Activated CD4-positive, alpha-beta T cell treated with anti-CD3 and anti-CD28 coated beads, Interleukin-2, amount 10 ng/mL, durations not matched to agents 24 days and 14 days (primary cell): ENCODE measurements around the gene CD274. TPM values are rescaled to one million over a fixed set of nuclear protein-coding genes. Genes with fewer than 3 reads are reported as not detected.

ENCODE experiments used
- total RNA-seq: library from RNA; stranded (reverse); gene quantifications from 2 replicates; pipeline ENCODE4 v1.2.3, GENCODE V29; 2022

Gene CD274
- total RNA-seq, 1 donor from 2014 or later, result 57.6 TPM

Other genes starting within 250 kb of the CD274 start
- gene INSL4, start 219.1 kb upstream of the CD274 start, total RNA-seq, result not detected in 2 replicates
- 0.30 and 1.5 TPM in 2 replicates for gene RLN2, start 145.8 kb upstream of the CD274 start, total RNA-seq
- gene RLN1, start 110.7 kb upstream of the CD274 start, total RNA-seq, result 0.59 and 0.84 TPM in 2 replicates
- 53.0 and 54.4 TPM in 2 replicates for gene PLGRKT, start 12.6 kb upstream of the CD274 start, total RNA-seq
- gene PDCD1LG2, start 60.0 kb downstream of the CD274 start, total RNA-seq, result 1.3 and 1.5 TPM in 2 replicates
- 20.2 and 20.4 TPM in 2 replicates for gene RIC1, start 178.6 kb downstream of the CD274 start, total RNA-seq